Epithelial cell of prostate (primary cell): ENCODE results near the gene COQ2.

Source experiments
- DNase-seq: peaks from one replicate; pipeline ENCODE4 v3.0.0-alpha.2; 2011; ENCODE audit warnings: low read depth, low spot score
- H3K27ac ChIP-seq: fragments of 450-650 bp; 2 replicates; pipeline ENCODE4 v1.5.1; 2017; ENCODE audit warnings: mild to moderate bottlenecking

COQ2 gene

GRCh38 chr4:83223781-83224180 lies 60.8 kb downstream of the COQ2 start:
- no peak for DNase-seq
- H3K27ac ChIP-seq = no peak overlapping the region

DNA sequence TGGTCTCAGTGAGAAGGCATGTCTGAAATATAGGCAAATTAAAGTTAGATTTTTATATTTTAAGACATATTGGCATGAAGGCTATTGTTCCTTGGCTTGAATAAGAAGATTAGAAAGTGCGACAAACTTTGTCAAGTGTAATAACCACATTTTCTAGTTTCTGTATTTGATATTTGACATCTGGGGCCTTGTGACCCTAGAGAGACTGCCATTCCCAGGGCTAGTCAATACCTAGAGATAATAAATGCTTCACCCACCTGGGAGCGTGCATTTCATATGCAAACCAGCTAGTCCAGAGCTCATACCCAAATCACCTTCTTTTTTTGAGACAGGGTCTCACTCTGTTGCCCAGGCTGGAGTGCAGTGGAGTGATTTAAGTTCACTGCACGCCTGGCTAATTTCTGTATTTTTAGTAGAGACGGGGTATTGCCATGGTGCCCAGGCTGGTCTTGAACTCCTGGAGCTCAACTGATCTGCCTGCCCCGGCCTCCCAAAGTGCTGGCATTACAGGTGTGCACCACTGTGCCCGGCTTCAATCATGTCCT lies 62.6 kb downstream of the COQ2 start:
- no peak for DNase-seq
- no peak overlapping the region for H3K27ac ChIP-seq

DNA sequence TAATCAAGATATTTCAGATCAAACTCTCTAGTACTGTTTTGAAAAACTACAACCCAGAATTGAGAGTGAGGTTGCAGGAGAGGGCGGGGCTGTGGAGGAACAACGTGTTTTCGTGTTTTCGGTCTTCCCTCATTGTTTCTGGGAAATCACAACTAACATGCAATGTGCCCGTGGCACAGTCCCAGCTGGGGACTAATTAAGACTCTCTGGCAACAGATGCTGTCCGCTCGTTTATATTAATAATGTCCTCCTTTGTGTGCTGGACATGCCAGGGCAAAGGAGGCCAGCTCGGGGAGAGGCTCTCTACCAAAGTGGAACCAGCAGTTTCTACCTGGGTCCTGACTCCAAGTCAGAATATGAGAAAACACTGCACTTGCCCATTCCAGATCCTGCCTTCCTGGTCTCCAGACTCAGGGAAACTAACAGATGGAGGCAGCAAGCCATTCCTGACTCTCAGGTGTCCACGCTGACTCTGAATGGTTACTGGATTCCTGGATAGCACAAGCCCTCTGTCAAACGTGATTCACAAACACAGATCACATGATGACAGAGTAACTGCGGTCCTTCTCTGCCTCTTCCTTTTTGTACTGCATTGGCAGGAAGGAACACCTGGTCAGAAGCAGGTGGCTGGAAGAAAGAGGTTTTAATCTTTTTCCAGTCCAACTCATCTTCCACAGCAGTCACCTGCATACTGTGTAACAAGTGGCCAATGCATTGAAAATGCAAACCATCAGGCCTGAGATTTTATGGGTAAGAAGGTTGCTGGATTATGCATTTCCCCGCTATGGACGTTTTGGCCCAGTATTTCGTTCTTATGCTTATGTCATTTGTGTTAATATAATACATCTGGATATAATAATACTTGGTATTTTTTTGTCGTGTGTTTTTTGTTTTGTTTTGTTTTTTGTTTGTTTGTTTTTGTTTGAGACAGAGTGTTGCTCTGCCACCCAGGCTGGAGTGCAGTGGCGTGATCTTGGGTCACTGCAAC lies 65.0 kb downstream of the COQ2 start:
- H3K27ac ChIP-seq = peak overlapping the region; percentile 77
- DNase-seq = peak; percentile 39

- H3K27ac ChIP-seq = peak overlapping the region; percentile 2
These were observed 66.7 kb downstream of the COQ2 start for GRCh38 chr4:83217721-83218522.

GRCh38 chr4:83216959-83217683 lies 67.5 kb downstream of the COQ2 start:
- DNase-seq = no peak
- H3K27ac ChIP-seq = peak overlapping the region; percentile 2

More at GRCh38 chr4:83217721-83218522, 66.7 kb downstream of the COQ2 start:
- DNase-seq = no peak

DNA sequence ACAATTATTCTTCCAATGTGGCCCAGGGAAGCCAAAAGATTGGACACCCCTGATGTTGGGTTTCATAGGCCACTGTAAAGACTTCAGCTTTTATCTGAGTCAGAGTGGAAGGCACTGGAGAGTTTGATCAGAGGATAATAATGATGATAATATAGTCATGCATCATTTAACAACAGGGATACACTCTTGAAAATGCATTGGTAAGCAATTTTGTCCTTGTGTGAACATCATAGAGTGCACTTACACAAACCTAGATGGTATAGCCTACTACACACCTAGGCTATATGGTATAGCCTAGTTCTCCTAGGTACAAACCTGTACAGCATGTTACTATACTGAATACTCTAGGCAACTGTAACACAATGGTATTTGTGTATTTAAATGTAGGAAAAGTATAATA lies 70.5 kb downstream of the COQ2 start:
- no peak overlapping the region for H3K27ac ChIP-seq
- no peak for DNase-seq
